ENCODE data around the gene OSCAR.
A peak's percentile ranks its signal among the peaks of the same experiment; 100 is the strongest.

The OSCAR gene

GRCh38 chr19:54114340-54115108, 13.9 kb upstream of the OSCAR start:
- Histone ChIP-seq H3K4me3 (ENCODE audit: insufficient read depth in 1 of 2, low read depth in 1 of 2, low read length in 2 of 2) (peak overlapping the region; percentile 71 to 92), H3K4ac (ENCODE audit: low read depth in 1 of 2, low read length in 2 of 2) (peak overlapping the region; percentile 10 to 32), H4K8ac (ENCODE audit: low read length) (peak overlapping the region; percentile 62), H3K27me3 (ENCODE audit: control insufficient read depth in 1 of 2, insufficient read depth in 1 of 2, low read length in 2 of 2) (no peaks in the 10 kb centered on the region), H2AFZ (ENCODE audit: low read depth, low read length) (no peak overlapping the region), H3K14ac (ENCODE audit: low read length in 2 of 2) (no peak overlapping the region), H3K79me1 (replicated peaks; ENCODE audit: low read length, poor library complexity, severe bottlenecking) (peaks cover 42% of the 10 kb centered on the region), H3K4me2 (ENCODE audit: low read length, poor library complexity, severe bottlenecking) (peak overlapping the region; percentile 93), H4K91ac (ENCODE audit: low read length) (peak overlapping the region; percentile 55), H3K4me1 (ENCODE audit: control insufficient read depth, insufficient read depth, low read depth, low read length) (peaks cover 17% of the 10 kb centered on the region), H2AK5ac (ENCODE audit: low read length, severe bottlenecking) (peak overlapping the region; percentile 34), H2BK120ac (ENCODE audit: low read depth, low read length) (peak overlapping the region; percentile 23), H3K23ac (ENCODE audit: low read length in 2 of 2) (no peak overlapping the region), H3K9me3 (ENCODE audit: control insufficient read depth, low read length) (no peaks in the 10 kb centered on the region), H2BK5ac (ENCODE audit: low read depth, low read length, poor library complexity, severe bottlenecking) (peak overlapping the region; percentile 21), H3K9ac (ENCODE audit: low read length) (peak overlapping the region; percentile 93), H2BK12ac (ENCODE audit: low read length in 2 of 2) (no peak overlapping the region), H3K36me3 (ENCODE audit: control insufficient read depth in 1 of 2, insufficient read depth in 2 of 2, low read depth in 1 of 2, low read length in 2 of 2) (peaks cover 33 to 35% of the 10 kb centered on the region in 2 experiments), H3K27ac (ENCODE audit: low read length, poor library complexity, severe bottlenecking) (no peak overlapping the region), H3K18ac (ENCODE audit: low read depth in 1 of 2, low read length in 2 of 2) (peak overlapping the region in 1 of 2 experiments; percentile 27), H2BK15ac (ENCODE audit: low read depth, poor library complexity, severe bottlenecking) (no peak overlapping the region)
- WGBS: 66% methylated on average over 28 of the region's 28 CpGs
- DNase-seq: no peak

- Histone ChIP-seq H4K91ac (ENCODE audit: low read length) (no peak overlapping the region), H4K8ac (ENCODE audit: low read length) (no peak overlapping the region), H2BK5ac (ENCODE audit: low read depth, low read length, poor library complexity, severe bottlenecking) (no peak overlapping the region), H3K27me3 (ENCODE audit: control insufficient read depth in 1 of 2, insufficient read depth in 1 of 2, low read length in 2 of 2) (no peaks in the 10 kb centered on the region), H2AK5ac (ENCODE audit: low read length, severe bottlenecking) (no peak overlapping the region), H3K27ac (ENCODE audit: low read length, poor library complexity, severe bottlenecking) (no peak overlapping the region), H3K4me2 (ENCODE audit: low read length, poor library complexity, severe bottlenecking) (no peak overlapping the region), H3K79me1 (replicated peaks; ENCODE audit: low read length, poor library complexity, severe bottlenecking) (peaks cover 48% of the 10 kb centered on the region), H2BK12ac (ENCODE audit: low read length in 2 of 2) (no peak overlapping the region), H3K4me1 (ENCODE audit: control insufficient read depth, insufficient read depth, low read depth, low read length) (peaks cover 9% of the 10 kb centered on the region), H3K36me3 (ENCODE audit: control insufficient read depth in 1 of 2, insufficient read depth in 2 of 2, low read depth in 1 of 2, low read length in 2 of 2) (peaks cover 61 to 66% of the 10 kb centered on the region in 2 experiments), H2BK120ac (ENCODE audit: low read depth, low read length) (no peak overlapping the region), H2AFZ (ENCODE audit: low read depth, low read length) (no peak overlapping the region), H3K4ac (ENCODE audit: low read depth in 1 of 2, low read length in 2 of 2) (no peak overlapping the region), H2BK15ac (ENCODE audit: low read depth, poor library complexity, severe bottlenecking) (no peak overlapping the region), H3K23ac (ENCODE audit: low read length in 2 of 2) (no peak overlapping the region), H3K9me3 (ENCODE audit: control insufficient read depth, low read length) (no peaks in the 10 kb centered on the region), H3K14ac (ENCODE audit: low read length in 2 of 2) (no peak overlapping the region), H3K18ac (ENCODE audit: low read depth in 1 of 2, low read length in 2 of 2) (no peak overlapping the region), H3K9ac (ENCODE audit: low read length) (no peak overlapping the region), H3K4me3 (ENCODE audit: insufficient read depth in 1 of 2, low read depth in 1 of 2, low read length in 2 of 2) (no peak overlapping the region)
- 95% methylated on average over 4 of the region's 6 CpGs for WGBS
- no peak for DNase-seq
These were observed 9.0 kb upstream of the OSCAR start for GRCh38 chr19:54109651-54110050.

- H3K27ac ChIP-seq (ENCODE audit: low read length, poor library complexity, severe bottlenecking): no peak overlapping the region
- H3K4ac ChIP-seq (ENCODE audit: low read depth in 1 of 2, low read length in 2 of 2): no peak overlapping the region
- H4K8ac ChIP-seq (ENCODE audit: low read length): no peak overlapping the region
- no peak overlapping the region for H3K23ac ChIP-seq (ENCODE audit: low read length in 2 of 2)
- H3K4me1 ChIP-seq (ENCODE audit: control insufficient read depth, insufficient read depth, low read depth, low read length): peaks cover 6% of the 10 kb centered on the region
- no peak for DNase-seq
- no peak overlapping the region for H3K18ac ChIP-seq (ENCODE audit: low read depth in 1 of 2, low read length in 2 of 2)
- H2BK15ac ChIP-seq (ENCODE audit: low read depth, poor library complexity, severe bottlenecking): no peak overlapping the region
- no peak overlapping the region for H3K14ac ChIP-seq (ENCODE audit: low read length in 2 of 2)
- H3K79me1 ChIP-seq (replicated peaks; ENCODE audit: low read length, poor library complexity, severe bottlenecking): peaks cover 42% of the 10 kb centered on the region
- peaks cover 61% of the 10 kb centered on the region in 2 experiments for H3K36me3 ChIP-seq (ENCODE audit: control insufficient read depth in 1 of 2, insufficient read depth in 2 of 2, low read depth in 1 of 2, low read length in 2 of 2)
- H2BK5ac ChIP-seq (ENCODE audit: low read depth, low read length, poor library complexity, severe bottlenecking): no peak overlapping the region
- no peak overlapping the region for H2AK5ac ChIP-seq (ENCODE audit: low read length, severe bottlenecking)
- H3K9ac ChIP-seq (ENCODE audit: low read length): no peak overlapping the region
- H3K9me3 ChIP-seq (ENCODE audit: control insufficient read depth, low read length): no peaks in the 10 kb centered on the region
- no peak overlapping the region for H2AFZ ChIP-seq (ENCODE audit: low read depth, low read length)
- 94% methylated on average over 5 of the region's 7 CpGs for WGBS
- H2BK120ac ChIP-seq (ENCODE audit: low read depth, low read length): no peak overlapping the region
- H3K4me2 ChIP-seq (ENCODE audit: low read length, poor library complexity, severe bottlenecking): no peak overlapping the region
- no peak overlapping the region for H3K4me3 ChIP-seq (ENCODE audit: insufficient read depth in 1 of 2, low read depth in 1 of 2, low read length in 2 of 2)
- H2BK12ac ChIP-seq (ENCODE audit: low read length in 2 of 2): no peak overlapping the region
- no peak overlapping the region for H4K91ac ChIP-seq (ENCODE audit: low read length)
- no peaks in the 10 kb centered on the region for H3K27me3 ChIP-seq (ENCODE audit: control insufficient read depth in 1 of 2, insufficient read depth in 1 of 2, low read length in 2 of 2)
These were observed 7.9 kb upstream of the OSCAR start for GRCh38 chr19:54108496-54108895.

GRCh38 chr19:54107876-54108490, 7.4 kb upstream of the OSCAR start:
- Histone ChIP-seq H3K14ac (ENCODE audit: low read length in 2 of 2) (no peak overlapping the region), H3K9ac (ENCODE audit: low read length) (no peak overlapping the region), H2BK120ac (ENCODE audit: low read depth, low read length) (no peak overlapping the region), H3K36me3 (ENCODE audit: control insufficient read depth in 1 of 2, insufficient read depth in 2 of 2, low read depth in 1 of 2, low read length in 2 of 2) (peaks cover 57 to 61% of the 10 kb centered on the region in 2 experiments), H2BK15ac (ENCODE audit: low read depth, poor library complexity, severe bottlenecking) (no peak overlapping the region), H3K23ac (ENCODE audit: low read length in 2 of 2) (no peak overlapping the region), H3K9me3 (ENCODE audit: control insufficient read depth, low read length) (no peaks in the 10 kb centered on the region), H2AK5ac (ENCODE audit: low read length, severe bottlenecking) (no peak overlapping the region), H3K18ac (ENCODE audit: low read depth in 1 of 2, low read length in 2 of 2) (no peak overlapping the region), H3K27ac (ENCODE audit: low read length, poor library complexity, severe bottlenecking) (no peak overlapping the region), H4K8ac (ENCODE audit: low read length) (no peak overlapping the region), H4K91ac (ENCODE audit: low read length) (no peak overlapping the region), H3K79me1 (replicated peaks; ENCODE audit: low read length, poor library complexity, severe bottlenecking) (peaks cover 37% of the 10 kb centered on the region), H3K4me3 (ENCODE audit: insufficient read depth in 1 of 2, low read depth in 1 of 2, low read length in 2 of 2) (no peak overlapping the region), H2BK5ac (ENCODE audit: low read depth, low read length, poor library complexity, severe bottlenecking) (no peak overlapping the region), H2BK12ac (ENCODE audit: low read length in 2 of 2) (no peak overlapping the region), H2AFZ (ENCODE audit: low read depth, low read length) (no peak overlapping the region), H3K27me3 (ENCODE audit: control insufficient read depth in 1 of 2, insufficient read depth in 1 of 2, low read length in 2 of 2) (no peaks in the 10 kb centered on the region), H3K4me1 (ENCODE audit: control insufficient read depth, insufficient read depth, low read depth, low read length) (peaks cover 7% of the 10 kb centered on the region), H3K4ac (ENCODE audit: low read depth in 1 of 2, low read length in 2 of 2) (no peak overlapping the region), H3K4me2 (ENCODE audit: low read length, poor library complexity, severe bottlenecking) (no peak overlapping the region)
- no peak for DNase-seq
- WGBS: 89% methylated on average over 20 of the region's 21 CpGs

Data from mesenchymal stem cell (in vitro differentiated cells and primary cell).